GM12872 (cell line): Measurements from ENCODE around the gene SIL1.

Experiments used
- CTCF ChIP-seq: IDR thresholded peaks from 3 replicates; pipeline ENCODE4 v1.5.1; 2011; ENCODE audit warnings: low read depth, mild to moderate bottlenecking, low read length, moderate library complexity; ENCODE audit not compliant: insufficient read depth

The SIL1 gene

GRCh38 chr5:139027150-139027549 lies 171.0 kb downstream of the SIL1 start:
- TF ChIP-seq CTCF, result no peak

GRCh38 chr5:139025651-139026050 lies 172.5 kb downstream of the SIL1 start:
- no peak for TF ChIP-seq CTCF

- no peak for TF ChIP-seq CTCF
Observed at GRCh38 chr5:139023286-139023685, 174.9 kb downstream of the SIL1 start.

- TF ChIP-seq CTCF, result no peak
Observed at GRCh38 chr5:139022528-139022927, 175.6 kb downstream of the SIL1 start.

GRCh38 chr5:139021346-139021745 lies 176.8 kb downstream of the SIL1 start:
- no peak for TF ChIP-seq CTCF

GRCh38 chr5:139019880-139020279 lies 178.3 kb downstream of the SIL1 start:
- no peak for TF ChIP-seq CTCF

- TF ChIP-seq CTCF, result no peak
Observed at GRCh38 chr5:139019211-139019610, 179.0 kb downstream of the SIL1 start.

- no peak for TF ChIP-seq CTCF
Observed at GRCh38 chr5:139017624-139018023, 180.5 kb downstream of the SIL1 start.
